HEK293 (cell line): Measurements from ENCODE around the gene FOXP1.

Experiments used
- FEZF1 ChIP-seq: fragments of 450-650 bp; formaldehyde crosslinking; IDR thresholded peaks from 2 replicates; pipeline ENCODE4 v1.5.1; 2016; ENCODE audit warnings: missing biosample characterization, missing genetic modification characterization
- GLIS2 ChIP-seq: fragments of 450-650 bp; formaldehyde crosslinking; IDR thresholded peaks from 2 replicates; pipeline ENCODE4 v1.5.1; 2016; ENCODE audit warnings: missing biosample characterization, missing genetic modification characterization
- OSR2 ChIP-seq: fragments of 450-650 bp; formaldehyde crosslinking; IDR thresholded peaks from 2 replicates; pipeline ENCODE4 v1.5.1; 2016; ENCODE audit warnings: missing biosample characterization, missing genetic modification characterization
- PRDM1 ChIP-seq: fragments of 450-650 bp; formaldehyde crosslinking; IDR thresholded peaks from 2 replicates; pipeline ENCODE4; 2016; ENCODE audit warnings: missing biosample characterization, missing genetic modification characterization
- SCRT2 ChIP-seq: fragments of 450-650 bp; formaldehyde crosslinking; IDR thresholded peaks from 2 replicates; pipeline ENCODE4 v1.5.1; 2016; ENCODE audit warnings: missing biosample characterization, missing genetic modification characterization
- SETDB1 ChIP-seq: IDR thresholded peaks from one replicate; pipeline ENCODE4 v1.6.1; 2017; ENCODE audit warnings: mild to moderate bottlenecking, low read length, moderate library complexity, mixed read lengths; ENCODE audit not compliant: insufficient read length
- ZBTB17 ChIP-seq: fragments of 450-650 bp; formaldehyde crosslinking; IDR thresholded peaks from 2 replicates; pipeline ENCODE4 v1.5.1; 2016; ENCODE audit warnings: missing biosample characterization, missing genetic modification characterization
- ZFP37 ChIP-seq: fragments of 450-650 bp; formaldehyde crosslinking; IDR thresholded peaks from 2 replicates; pipeline ENCODE4 v1.5.1; 2016; ENCODE audit warnings: missing biosample characterization, missing genetic modification characterization
- ZIC2 ChIP-seq: fragments of 450-650 bp; formaldehyde crosslinking; IDR thresholded peaks from 2 replicates; pipeline ENCODE4 v1.5.1; 2016; ENCODE audit warnings: missing biosample characterization, missing genetic modification characterization
- ZNF114 ChIP-seq: fragments of 450-650 bp; formaldehyde crosslinking; IDR thresholded peaks from 2 replicates; pipeline ENCODE4 v1.5.0; 2017; ENCODE audit warnings: missing biosample characterization, missing genetic modification characterization
- ZNF133 ChIP-seq: fragments of 450-650 bp; formaldehyde crosslinking; IDR thresholded peaks from 2 replicates; pipeline ENCODE4 v1.5.1; 2016; ENCODE audit warnings: missing biosample characterization, missing genetic modification characterization
- ZNF302 ChIP-seq: fragments of 450-650 bp; formaldehyde crosslinking; IDR thresholded peaks from 2 replicates; pipeline ENCODE4 v1.5.1; 2016; ENCODE audit warnings: missing biosample characterization, missing genetic modification characterization, low read depth
- ZNF391 ChIP-seq: fragments of 450-650 bp; formaldehyde crosslinking; IDR thresholded peaks from 2 replicates; pipeline ENCODE4 v1.5.1; 2016; ENCODE audit warnings: low read depth, missing biosample characterization, missing genetic modification characterization, borderline replicate concordance
- ZNF585B ChIP-seq: fragments of 450-650 bp; formaldehyde crosslinking; IDR thresholded peaks from 2 replicates; pipeline ENCODE4 v1.5.1; 2016; ENCODE audit warnings: missing biosample characterization, missing genetic modification characterization
- ZNF626 ChIP-seq: fragments of 450-650 bp; sonication (Bioruptor Pico); formaldehyde crosslinking; IDR thresholded peaks from 2 replicates; pipeline ENCODE4 v1.5.1; 2018; ENCODE audit warnings: missing biosample characterization, missing genetic modification characterization, inconsistent platforms
- ZNF629 ChIP-seq: fragments of 450-650 bp; formaldehyde crosslinking; IDR thresholded peaks from 2 replicates; pipeline ENCODE4 v1.5.1; 2017; ENCODE audit warnings: missing biosample characterization, missing genetic modification characterization
- ZNF658 ChIP-seq: fragments of 450-650 bp; formaldehyde crosslinking; IDR thresholded peaks from 2 replicates; pipeline ENCODE4; 2016; ENCODE audit warnings: missing biosample characterization, missing genetic modification characterization
- ZNF670 ChIP-seq: fragments of 450-650 bp; formaldehyde crosslinking; IDR thresholded peaks from 2 replicates; pipeline ENCODE4 v1.5.1; 2016; ENCODE audit warnings: missing biosample characterization, missing genetic modification characterization, low read depth
- ZNF747 ChIP-seq: fragments of 450-650 bp; formaldehyde crosslinking; IDR thresholded peaks from 2 replicates; pipeline ENCODE4 v1.5.1; 2016; ENCODE audit warnings: missing biosample characterization, missing genetic modification characterization
- ZNF768 ChIP-seq: fragments of 450-650 bp; formaldehyde crosslinking; IDR thresholded peaks from 2 replicates; pipeline ENCODE4 v1.5.1; 2018; ENCODE audit warnings: missing biosample characterization, mild to moderate bottlenecking, missing genetic modification characterization
- ZNF777 ChIP-seq: fragments of 450-650 bp; formaldehyde crosslinking; IDR thresholded peaks from 2 replicates; pipeline ENCODE4 v1.5.1; 2017; ENCODE audit warnings: missing biosample characterization, missing genetic modification characterization, borderline replicate concordance
- ZSCAN16 ChIP-seq: fragments of 450-650 bp; formaldehyde crosslinking; IDR thresholded peaks from 2 replicates; pipeline ENCODE4 v1.5.1; 2016; ENCODE audit warnings: missing biosample characterization, missing genetic modification characterization
- ZSCAN23 ChIP-seq: fragments of 450-650 bp; formaldehyde crosslinking; IDR thresholded peaks from 2 replicates; pipeline ENCODE4 v1.5.1; 2016; ENCODE audit warnings: missing biosample characterization, missing genetic modification characterization
- TF ChIP-seq, protein P1 (sequence below): fragments of 450-650 bp; formaldehyde crosslinking; IDR thresholded peaks from 2 replicates; pipeline ENCODE4 v1.5.1; 2016; ENCODE audit warnings: missing biosample characterization, missing genetic modification characterization
- TF ChIP-seq, protein P2 (sequence below): fragments of 450-650 bp; formaldehyde crosslinking; IDR thresholded peaks from 2 replicates; pipeline ENCODE4 v1.5.1; 2016; ENCODE audit warnings: missing biosample characterization, missing genetic modification characterization
- TF ChIP-seq, protein P3 (sequence below): fragments of 450-650 bp; formaldehyde crosslinking; conservative IDR thresholded peaks from 2 replicates; pipeline ENCODE4 v1.5.1; 2016; ENCODE audit warnings: low read depth, missing biosample characterization, missing genetic modification characterization
- TF ChIP-seq, protein P4 (sequence below): fragments of 450-650 bp; formaldehyde crosslinking; IDR thresholded peaks from 2 replicates; pipeline ENCODE4 v1.5.1; 2016; ENCODE audit warnings: missing biosample characterization, missing genetic modification characterization, borderline replicate concordance
- TF ChIP-seq, protein P5 (sequence below): fragments of 450-650 bp; formaldehyde crosslinking; IDR thresholded peaks from 2 replicates; pipeline ENCODE4 v1.5.1; 2016; ENCODE audit warnings: missing biosample characterization, missing genetic modification characterization, low read depth

The FOXP1 gene

DNA sequence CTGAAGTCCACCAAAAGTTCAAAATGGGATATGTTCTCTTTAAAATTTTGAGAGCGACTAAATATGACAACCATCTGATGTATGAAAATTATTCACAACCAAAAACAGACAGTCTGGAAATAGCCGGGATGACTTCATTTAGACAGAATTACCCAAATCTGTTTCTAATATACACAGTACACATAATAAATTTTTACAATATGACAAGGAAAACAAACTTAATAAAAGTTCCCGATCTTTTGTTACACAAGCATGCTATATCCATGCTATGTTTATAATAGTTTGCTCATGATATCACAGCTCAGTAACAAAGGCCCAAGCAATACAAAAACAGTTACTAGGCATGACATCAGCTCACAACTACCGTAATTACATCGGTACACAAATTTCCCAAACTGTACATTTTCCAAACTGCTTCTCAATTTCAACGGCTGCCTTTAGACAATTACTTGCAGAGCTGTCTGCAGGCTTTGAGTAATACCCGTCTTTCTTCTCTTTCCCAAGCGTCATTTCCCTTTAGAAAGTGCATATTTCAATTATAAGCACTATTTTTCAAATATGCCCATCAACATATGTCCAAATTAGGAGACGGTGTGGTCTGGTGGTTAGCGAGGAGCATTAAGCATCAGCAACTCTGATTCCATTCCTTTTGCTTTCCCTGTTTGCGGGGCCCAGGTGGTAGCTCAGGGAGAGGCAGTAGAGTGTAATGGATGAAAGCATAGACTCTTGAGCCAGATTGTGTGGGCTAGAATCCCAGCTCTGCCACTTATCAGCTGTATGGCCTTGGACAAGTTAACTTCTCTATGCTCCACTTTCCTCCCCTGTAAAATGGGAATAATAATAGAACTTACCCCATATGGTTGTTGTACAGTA lies 481.2 kb downstream of the FOXP1 start (continued):
- peak; percentile 94 for TF ChIP-seq ZBTB17
- TF ChIP-seq SETDB1: no peak
- peak; percentile 91 for TF ChIP-seq ZSCAN23 (tag by site-specific recombination)
- TF ChIP-seq, protein P1, sequence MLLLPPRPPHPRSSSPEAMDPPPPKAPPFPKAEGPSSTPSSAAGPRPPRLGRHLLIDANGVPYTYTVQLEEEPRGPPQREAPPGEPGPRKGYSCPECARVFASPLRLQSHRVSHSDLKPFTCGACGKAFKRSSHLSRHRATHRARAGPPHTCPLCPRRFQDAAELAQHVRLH: peak; percentile 96
- no peak for TF ChIP-seq ZNF114
- no peak for TF ChIP-seq ZSCAN16
- no peak for TF ChIP-seq ZNF658 (tag by site-specific recombination)
- TF ChIP-seq ZNF768 (tag by site-specific recombination): no peak
- no peak for TF ChIP-seq ZIC2 (tag by site-specific recombination)
- no peak for TF ChIP-seq ZNF670 (tag by site-specific recombination)
- TF ChIP-seq GLIS2 (tag by site-specific recombination): no peak
- no peak for TF ChIP-seq ZNF747 (tag by site-specific recombination)
- TF ChIP-seq ZNF629 (tag by site-specific recombination): peak; percentile 98
- TF ChIP-seq, protein P2, sequence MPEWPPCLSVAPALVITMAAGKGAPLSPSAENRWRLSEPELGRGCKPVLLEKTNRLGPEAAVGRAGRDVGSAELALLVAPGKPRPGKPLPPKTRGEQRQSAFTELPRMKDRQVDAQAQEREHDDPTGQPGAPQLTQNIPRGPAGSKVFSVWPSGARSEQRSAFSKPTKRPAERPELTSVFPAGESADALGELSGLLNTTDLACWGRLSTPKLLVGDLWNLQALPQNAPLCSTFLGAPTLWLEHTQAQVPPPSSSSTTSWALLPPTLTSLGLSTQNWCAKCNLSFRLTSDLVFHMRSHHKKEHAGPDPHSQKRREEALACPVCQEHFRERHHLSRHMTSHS (tag by site-specific recombination): peak; percentile 76; the same call in 1 of the 2 replicates
- TF ChIP-seq, protein P3, sequence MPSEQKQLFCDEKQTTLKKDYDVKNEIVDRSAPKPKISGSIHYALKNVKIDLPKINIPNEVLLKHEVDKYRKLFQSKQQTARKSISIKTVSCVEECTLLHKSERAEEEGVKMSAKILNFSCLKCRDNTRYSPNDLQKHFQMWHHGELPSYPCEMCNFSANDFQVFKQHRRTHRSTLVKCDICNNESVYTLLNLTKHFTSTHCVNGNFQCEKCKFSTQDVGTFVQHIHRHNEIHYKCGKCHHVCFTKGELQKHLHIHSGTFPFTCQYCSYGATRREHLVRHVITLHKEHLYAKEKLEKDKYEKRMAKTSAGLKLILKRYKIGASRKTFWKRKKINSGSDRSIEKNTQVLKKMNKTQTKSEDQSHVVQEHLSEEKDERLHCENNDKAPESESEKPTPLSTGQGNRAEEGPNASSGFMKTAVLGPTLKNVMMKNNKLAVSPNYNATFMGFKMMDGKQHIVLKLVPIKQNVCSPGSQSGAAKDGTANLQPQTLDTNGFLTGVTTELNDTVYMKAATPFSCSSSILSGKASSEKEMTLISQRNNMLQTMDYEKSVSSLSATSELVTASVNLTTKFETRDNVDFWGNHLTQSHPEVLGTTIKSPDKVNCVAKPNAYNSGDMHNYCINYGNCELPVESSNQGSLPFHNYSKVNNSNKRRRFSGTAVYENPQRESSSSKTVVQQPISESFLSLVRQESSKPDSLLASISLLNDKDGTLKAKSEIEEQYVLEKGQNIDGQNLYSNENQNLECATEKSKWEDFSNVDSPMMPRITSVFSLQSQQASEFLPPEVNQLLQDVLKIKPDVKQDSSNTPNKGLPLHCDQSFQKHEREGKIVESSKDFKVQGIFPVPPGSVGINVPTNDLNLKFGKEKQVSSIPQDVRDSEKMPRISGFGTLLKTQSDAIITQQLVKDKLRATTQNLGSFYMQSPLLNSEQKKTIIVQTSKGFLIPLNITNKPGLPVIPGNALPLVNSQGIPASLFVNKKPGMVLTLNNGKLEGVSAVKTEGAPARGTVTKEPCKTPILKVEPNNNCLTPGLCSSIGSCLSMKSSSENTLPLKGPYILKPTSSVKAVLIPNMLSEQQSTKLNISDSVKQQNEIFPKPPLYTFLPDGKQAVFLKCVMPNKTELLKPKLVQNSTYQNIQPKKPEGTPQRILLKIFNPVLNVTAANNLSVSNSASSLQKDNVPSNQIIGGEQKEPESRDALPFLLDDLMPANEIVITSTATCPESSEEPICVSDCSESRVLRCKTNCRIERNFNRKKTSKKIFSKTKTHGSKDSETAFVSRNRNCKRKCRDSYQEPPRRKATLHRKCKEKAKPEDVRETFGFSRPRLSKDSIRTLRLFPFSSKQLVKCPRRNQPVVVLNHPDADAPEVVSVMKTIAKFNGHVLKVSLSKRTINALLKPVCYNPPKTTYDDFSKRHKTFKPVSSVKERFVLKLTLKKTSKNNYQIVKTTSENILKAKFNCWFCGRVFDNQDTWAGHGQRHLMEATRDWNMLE: 0 out of 2 replicates have a peak, but pooled peaks have one; percentile 28
- peak; percentile 77 for TF ChIP-seq PRDM1
- TF ChIP-seq ZNF302 (tag by site-specific recombination): no peak
- no peak for TF ChIP-seq ZNF133
- no peak for TF ChIP-seq ZNF626 (tag by site-specific recombination)
- TF ChIP-seq OSR2 (tag by site-specific recombination): peak; percentile 92
- TF ChIP-seq ZNF585B: no peak
- peak; percentile 48; the same call in 1 of the 2 replicates for TF ChIP-seq SCRT2
- TF ChIP-seq, protein P4, sequence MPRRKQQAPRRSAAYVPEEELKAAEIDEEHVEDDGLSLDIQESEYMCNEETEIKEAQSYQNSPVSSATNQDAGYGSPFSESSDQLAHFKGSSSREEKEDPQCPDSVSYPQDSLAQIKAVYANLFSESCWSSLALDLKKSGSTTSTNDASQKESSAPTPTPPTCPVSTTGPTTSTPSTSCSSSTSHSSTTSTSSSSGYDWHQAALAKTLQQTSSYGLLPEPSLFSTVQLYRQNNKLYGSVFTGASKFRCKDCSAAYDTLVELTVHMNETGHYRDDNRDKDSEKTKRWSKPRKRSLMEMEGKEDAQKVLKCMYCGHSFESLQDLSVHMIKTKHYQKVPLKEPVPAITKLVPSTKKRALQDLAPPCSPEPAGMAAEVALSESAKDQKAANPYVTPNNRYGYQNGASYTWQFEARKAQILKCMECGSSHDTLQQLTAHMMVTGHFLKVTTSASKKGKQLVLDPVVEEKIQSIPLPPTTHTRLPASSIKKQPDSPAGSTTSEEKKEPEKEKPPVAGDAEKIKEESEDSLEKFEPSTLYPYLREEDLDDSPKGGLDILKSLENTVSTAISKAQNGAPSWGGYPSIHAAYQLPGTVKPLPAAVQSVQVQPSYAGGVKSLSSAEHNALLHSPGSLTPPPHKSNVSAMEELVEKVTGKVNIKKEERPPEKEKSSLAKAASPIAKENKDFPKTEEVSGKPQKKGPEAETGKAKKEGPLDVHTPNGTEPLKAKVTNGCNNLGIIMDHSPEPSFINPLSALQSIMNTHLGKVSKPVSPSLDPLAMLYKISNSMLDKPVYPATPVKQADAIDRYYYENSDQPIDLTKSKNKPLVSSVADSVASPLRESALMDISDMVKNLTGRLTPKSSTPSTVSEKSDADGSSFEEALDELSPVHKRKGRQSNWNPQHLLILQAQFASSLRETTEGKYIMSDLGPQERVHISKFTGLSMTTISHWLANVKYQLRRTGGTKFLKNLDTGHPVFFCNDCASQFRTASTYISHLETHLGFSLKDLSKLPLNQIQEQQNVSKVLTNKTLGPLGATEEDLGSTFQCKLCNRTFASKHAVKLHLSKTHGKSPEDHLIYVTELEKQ (tag by site-specific recombination): peak; percentile 94
- TF ChIP-seq, protein P5, sequence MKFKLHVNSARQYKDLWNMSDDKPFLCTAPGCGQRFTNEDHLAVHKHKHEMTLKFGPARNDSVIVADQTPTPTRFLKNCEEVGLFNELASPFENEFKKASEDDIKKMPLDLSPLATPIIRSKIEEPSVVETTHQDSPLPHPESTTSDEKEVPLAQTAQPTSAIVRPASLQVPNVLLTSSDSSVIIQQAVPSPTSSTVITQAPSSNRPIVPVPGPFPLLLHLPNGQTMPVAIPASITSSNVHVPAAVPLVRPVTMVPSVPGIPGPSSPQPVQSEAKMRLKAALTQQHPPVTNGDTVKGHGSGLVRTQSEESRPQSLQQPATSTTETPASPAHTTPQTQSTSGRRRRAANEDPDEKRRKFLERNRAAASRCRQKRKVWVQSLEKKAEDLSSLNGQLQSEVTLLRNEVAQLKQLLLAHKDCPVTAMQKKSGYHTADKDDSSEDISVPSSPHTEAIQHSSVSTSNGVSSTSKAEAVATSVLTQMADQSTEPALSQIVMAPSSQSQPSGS: peak; percentile 90
- TF ChIP-seq FEZF1 (tag by site-specific recombination): peak; percentile 89
- no peak for TF ChIP-seq ZFP37
- no peak for TF ChIP-seq ZNF777 (tag by site-specific recombination)
- TF ChIP-seq ZNF391: peak; percentile 90
